Activated B cell treated with CpG ODN at 0.5 μM for 24 hours (primary cell): Measurements from ENCODE around the gene TP53I11. TPM values are rescaled to one million over a fixed set of nuclear protein-coding genes. Genes with fewer than 3 reads are reported as not detected.

ENCODE experiments used
- ATAC-seq: fragments of 200-7000 bp; cut with Tn5 transposase; one replicate; pipeline ENCODE4 v1.10.0; 2021; ENCODE audit warnings: low read depth, mild to moderate bottlenecking, moderate library complexity
- CTCF ChIA-PET: fragments of 350-600 bp; sonication (Branson Sonifier 250); formaldehyde crosslinking; loops from one replicate; lab custom pipeline; 2021; ENCODE audit warnings: antibody characterized with exemption; lab: Charles Lee
- POLR2A ChIA-PET: fragments of 350-600 bp; sonication (Branson Sonifier 250); formaldehyde crosslinking; loops from one replicate; lab custom pipeline; 2021; ENCODE audit warnings: antibody characterized with exemption; lab: Charles Lee
- DNase-seq: peaks from one replicate; pipeline ENCODE4 v3.0.0; 2022
- H3K27ac Mint-ChIP-seq: one replicate; pipeline ENCODE4 v1.8.0; 2020; ENCODE audit warnings: mixed read lengths
- H3K27me3 Mint-ChIP-seq: one replicate; pipeline ENCODE4 v1.8.0; 2021; ENCODE audit warnings: mixed read lengths
- H3K36me3 Mint-ChIP-seq: one replicate; pipeline ENCODE4 v1.8.0; 2021; ENCODE audit warnings: low read depth, mixed read lengths
- H3K4me1 Mint-ChIP-seq: one replicate; pipeline ENCODE4 v1.8.0; 2021; ENCODE audit warnings: mixed read lengths
- H3K4me3 Mint-ChIP-seq: one replicate; pipeline ENCODE4 v1.8.0; 2020; ENCODE audit warnings: mild to moderate bottlenecking, mixed read lengths
- H3K9me3 Mint-ChIP-seq: one replicate; pipeline ENCODE4 v1.8.0; 2020; ENCODE audit warnings: mixed read lengths
- CTCF ChIP-seq: fragments of 200-600 bp; IDR thresholded peaks from one replicate; pipeline ENCODE4 v1.8.0; 2022; ENCODE audit warnings: antibody characterized with exemption, mild to moderate bottlenecking
- intact Hi-C: fragments of 100-400 bp; cut with micrococcal nuclease; formaldehyde crosslinking; loops from one replicate; pipeline ENCODE4 v1.15.1; 2024
- total RNA-seq: library from RNA; stranded (reverse); gene quantifications from 2 replicates; pipeline ENCODE4 v1.2.3, GENCODE V29; 2022

TP53I11 gene
- total RNA-seq, 1 donor from 2014 or later, result 175 TPM

DNA sequence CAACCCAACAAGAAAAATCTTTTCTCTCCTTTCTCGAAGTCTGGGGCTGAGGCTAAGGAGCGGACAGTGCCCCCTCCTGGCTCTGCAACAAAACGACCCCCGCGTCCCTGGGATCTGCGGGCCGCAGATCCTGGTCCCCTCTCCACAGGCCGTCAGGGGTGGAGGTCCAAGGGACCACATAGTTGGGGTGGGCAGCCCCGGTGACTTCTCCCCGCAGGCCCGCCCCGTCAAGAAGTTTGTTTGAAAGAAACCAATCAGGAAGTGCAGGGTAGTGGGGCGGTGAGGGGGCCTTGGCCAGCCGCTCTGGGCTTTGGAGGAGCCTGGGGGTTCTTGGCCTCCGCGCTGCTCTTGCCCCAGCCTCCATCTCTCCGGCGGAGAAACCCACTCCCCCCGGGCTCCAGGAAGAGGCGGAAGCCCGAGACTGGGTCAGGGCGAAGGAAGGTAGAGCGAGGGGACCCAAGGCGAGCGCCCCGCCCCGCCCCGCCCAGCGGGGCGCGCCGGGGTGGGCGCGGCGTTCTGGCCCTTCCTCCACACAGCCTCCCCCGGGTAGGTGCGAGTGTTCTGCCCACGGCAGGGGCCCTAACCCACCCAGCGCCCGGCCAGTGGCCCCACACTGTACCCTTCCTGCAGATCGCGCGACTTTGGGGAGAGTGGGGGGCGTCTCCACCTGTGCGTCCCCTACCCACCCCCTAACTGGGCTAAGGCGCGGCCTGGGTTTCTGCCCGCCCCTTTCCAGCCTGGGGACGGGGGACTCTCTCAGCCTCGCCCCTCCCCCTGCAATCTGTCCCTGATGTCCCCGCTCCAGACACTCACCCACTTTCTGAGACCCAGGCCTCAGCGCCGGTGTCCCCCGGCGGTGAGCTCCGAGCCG is 1.3 kb downstream of the TP53I11 start:
- H3K4me3 Mint-ChIP-seq, result peak overlapping the region; percentile 91
- intact Hi-C loops, result loop anchor here (1.0 to 10.0 kb wide), 8 partner anchors 13 to 1755 kb away; partner anchors contain the start of genes ARHGAP1, CD82, PRDM11 and SLC35C1
- peaks cover 17% of the 10 kb centered on the region for H3K36me3 Mint-ChIP-seq
- peak; percentile 58 for ATAC-seq
- H3K27ac Mint-ChIP-seq, result peak overlapping the region; percentile 87
- ChIA-PET CTCF (interaction anchor here (0.9 to 24.5 kb wide), 7 partner anchors 10 to 156 kb away, joined by 3 to 1010 read pairs (median 5); no protein-coding TSS in a partner anchor), POLR2A (interaction anchor here (0.9 to 2.1 kb wide), 11 partner anchors 8 to 348 kb away, joined by 3 to 20 read pairs (median 6); no protein-coding TSS in a partner anchor)
- peak; percentile 61 for DNase-seq
- peak; percentile 39 for TF ChIP-seq CTCF
- no peaks in the 10 kb centered on the region for H3K9me3 Mint-ChIP-seq
- no peaks in the 10 kb centered on the region for H3K27me3 Mint-ChIP-seq
- H3K4me1 Mint-ChIP-seq, result peaks cover 66% of the 10 kb centered on the region

DNA sequence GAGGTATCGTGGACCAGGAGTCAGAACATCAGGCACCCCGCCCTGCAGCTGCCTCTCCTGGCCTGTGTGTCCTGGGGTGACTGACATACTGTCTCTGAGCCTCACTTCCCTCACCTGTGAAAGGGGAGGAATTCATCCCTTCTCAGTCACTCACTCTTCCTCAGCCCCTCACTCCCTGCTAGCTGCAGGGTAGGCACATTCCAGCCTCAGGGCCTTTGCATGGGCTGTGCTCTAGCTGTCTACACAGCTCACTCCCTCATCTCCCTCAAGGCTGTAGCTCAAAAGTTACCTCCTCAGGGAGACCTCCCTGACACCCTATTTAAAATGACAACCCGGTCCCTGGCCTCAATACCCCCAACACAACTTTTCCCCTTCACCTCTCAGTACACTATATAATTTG is 2.5 kb downstream of the TP53I11 start:
- no peaks in the 10 kb centered on the region for H3K9me3 Mint-ChIP-seq
- DNase-seq (no peak), ATAC-seq (no peak)
- ChIA-PET POLR2A (interaction anchor here (0.8 to 2.1 kb wide), 2 partner anchors 132 to 345 kb away, joined by 3 to 10 read pairs; no protein-coding TSS in a partner anchor), CTCF (interaction anchor here (0.9 to 24.5 kb wide), 7 partner anchors 11 to 156 kb away, joined by 3 to 1010 read pairs (median 5); no protein-coding TSS in a partner anchor)
- intact Hi-C loops, result loop anchor here (2.0 to 10.0 kb wide), 4 partner anchors 199 to 1757 kb away; partner anchors contain the start of genes ARHGAP1, CD82, PRDM11 and SLC35C1
- no peaks in the 10 kb centered on the region for H3K27me3 Mint-ChIP-seq
- no peak overlapping the region for H3K27ac Mint-ChIP-seq
- H3K4me1 Mint-ChIP-seq, result peaks cover 76% of the 10 kb centered on the region
- peak overlapping the region; percentile 91 for H3K4me3 Mint-ChIP-seq
- H3K36me3 Mint-ChIP-seq, result peaks cover 17% of the 10 kb centered on the region
- TF ChIP-seq CTCF, result no peak

GRCh38 chr11:44947114-44947513 is 3.6 kb downstream of the TP53I11 start:
- CTCF ChIA-PET, result interaction anchor here (0.9 to 24.5 kb wide), 6 partner anchors 10 to 157 kb away, joined by 3 to 1010 read pairs (median 4); no protein-coding TSS in a partner anchor
- H3K27me3 Mint-ChIP-seq, result no peaks in the 10 kb centered on the region
- H3K27ac Mint-ChIP-seq, result peak overlapping the region; percentile 18
- peaks cover 81% of the 10 kb centered on the region for H3K4me1 Mint-ChIP-seq
- H3K4me3 Mint-ChIP-seq, result peak overlapping the region; percentile 11
- POLR2A ChIA-PET, result interaction anchor here (1.0 to 2.4 kb wide), 3 partner anchors 79 to 133 kb away, joined by 4 to 10 read pairs (median 6); no protein-coding TSS in a partner anchor
- H3K9me3 Mint-ChIP-seq, result no peaks in the 10 kb centered on the region
- peaks cover 17% of the 10 kb centered on the region for H3K36me3 Mint-ChIP-seq
- intact Hi-C loops, result loop anchor here (10.0 kb wide), 2 partner anchors 858 to 1758 kb away; partner anchors contain the start of genes ARHGAP1, SLC35C1 and ZNF408
- no peak for TF ChIP-seq CTCF
- no peak for ATAC-seq
- no peak for DNase-seq

DNA sequence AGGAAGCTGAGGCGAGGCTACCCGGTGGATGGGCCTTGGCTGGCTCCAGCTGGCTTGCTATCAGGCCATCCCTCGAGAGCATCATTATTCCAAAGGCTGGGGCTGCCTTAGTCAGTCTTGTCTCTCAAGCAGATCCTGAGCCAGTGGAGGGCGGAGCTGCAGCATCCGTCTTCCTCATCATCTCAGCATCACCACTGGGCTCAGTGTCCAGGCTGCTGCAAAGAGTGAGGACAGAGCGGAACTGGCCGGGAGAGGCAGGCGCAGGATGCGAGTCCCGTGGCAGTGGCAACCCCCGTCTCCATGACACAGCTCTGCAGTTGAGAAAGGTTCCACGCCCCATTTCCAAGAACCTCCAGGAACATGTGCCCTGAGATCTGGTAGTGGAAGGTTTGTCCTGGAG is 4.4 kb downstream of the TP53I11 start:
- no peak for TF ChIP-seq CTCF
- ChIA-PET CTCF (interaction anchor here (1.8 to 24.5 kb wide), 3 partner anchors 9 to 158 kb away, joined by 3 to 1010 read pairs (median 35); no protein-coding TSS in a partner anchor), POLR2A (interaction anchor here (1.0 to 2.4 kb wide), 5 partner anchors 16 to 134 kb away, joined by 3 to 10 read pairs (median 6); no protein-coding TSS in a partner anchor)
- DNase-seq (no peak), ATAC-seq (no peak)
- Mint-ChIP-seq H3K27ac (peak overlapping the region; percentile 66), H3K4me3 (peak overlapping the region; percentile 32), H3K9me3 (no peaks in the 10 kb centered on the region), H3K4me1 (peaks cover 82% of the 10 kb centered on the region), H3K27me3 (no peaks in the 10 kb centered on the region), H3K36me3 (peaks cover 19% of the 10 kb centered on the region)
- intact Hi-C loops, result loop anchor here (10.0 kb wide), 2 partner anchors 859 to 1759 kb away; partner anchors contain the start of genes ARHGAP1, SLC35C1 and ZNF408
